ENCODE results near the gene C11orf16.

Gene C11orf16

DNA sequence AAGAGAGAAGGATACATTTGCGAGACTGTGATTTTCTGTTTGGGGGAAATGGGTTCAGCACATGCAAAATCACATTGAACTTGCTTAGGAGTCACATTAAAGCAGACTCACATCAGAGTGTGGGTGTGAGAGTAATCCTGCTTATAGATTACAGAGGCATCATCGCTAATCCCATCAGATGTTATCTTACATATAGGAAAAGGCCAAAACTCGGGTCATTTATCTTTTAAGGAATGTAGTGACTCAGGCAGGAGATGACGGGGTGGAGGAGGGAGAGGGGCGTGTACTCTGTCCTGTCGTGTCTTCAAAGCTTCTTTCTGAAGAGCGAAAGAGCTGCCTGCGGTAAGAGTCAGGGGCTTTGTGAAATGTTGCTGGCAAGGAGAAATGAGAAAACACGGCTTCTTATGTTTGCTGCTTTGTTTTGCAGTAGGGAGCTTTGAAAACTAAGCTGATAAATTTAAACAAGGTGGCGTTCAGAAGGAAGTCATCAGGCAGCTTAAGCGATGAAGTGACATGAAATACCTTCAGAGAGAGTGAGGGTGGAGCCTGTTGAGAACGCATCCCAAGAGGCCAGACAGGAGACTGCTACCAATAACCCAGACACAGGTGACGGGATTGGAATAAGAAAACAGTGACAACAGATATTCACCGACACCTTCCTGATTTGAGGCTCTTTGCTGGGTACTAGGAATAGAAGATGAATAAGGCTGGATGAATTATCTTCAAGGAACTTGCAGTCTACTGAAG, 2.2 kb upstream of the C11orf16 start:
- no peak overlapping the region for H3K4me3 ChIP-seq (ENCODE audit: low read length)
- no peaks in the 10 kb centered on the region for H3K9me3 ChIP-seq (ENCODE audit: control insufficient read depth, insufficient read depth, low read length)
- no peaks in the 10 kb centered on the region for H3K79me2 ChIP-seq (ENCODE audit: control insufficient read depth, low read length)
- no peaks in the 10 kb centered on the region for H3F3A ChIP-seq (ENCODE audit: control insufficient read depth, insufficient read depth)
- no peaks in the 10 kb centered on the region for H3K36me3 ChIP-seq (ENCODE audit: control insufficient read depth, low read length)
- no peaks in the 10 kb centered on the region for H3K27me3 ChIP-seq (ENCODE audit: control insufficient read depth, low read length)
- H3K4me1 ChIP-seq (ENCODE audit: control insufficient read depth, low read length), result no peaks in the 10 kb centered on the region
- H4K20me1 ChIP-seq (ENCODE audit: control insufficient read depth, insufficient read depth, low read depth, low read length), result no peaks in the 10 kb centered on the region
- TF ChIP-seq CTCF (IDR thresholded peaks at IDR 0.05; ENCODE audit: low read depth, low read length, poor library complexity, severe bottlenecking), result no peak
- no peak for TF ChIP-seq EZH2phosphoT487 (IDR thresholded peaks at IDR 0.05; ENCODE audit: borderline replicate concordance, low read length)
- no peak overlapping the region for H3K4me2 ChIP-seq (ENCODE audit: low read length)
- no peaks in the 10 kb centered on the region for H3K9me2 ChIP-seq (replicated peaks; ENCODE audit: control insufficient read depth, low read length)
- H3K27ac ChIP-seq (ENCODE audit: low read depth, low read length), result no peak overlapping the region

GRCh38 chr11:8933931-8934330, 1.2 kb upstream of the C11orf16 start:
- Histone ChIP-seq H3K79me2 (ENCODE audit: control insufficient read depth, low read length) (no peaks in the 10 kb centered on the region), H3K9me3 (ENCODE audit: control insufficient read depth, insufficient read depth, low read length) (no peaks in the 10 kb centered on the region), H3K4me3 (ENCODE audit: low read length) (no peak overlapping the region), H4K20me1 (ENCODE audit: control insufficient read depth, insufficient read depth, low read depth, low read length) (no peaks in the 10 kb centered on the region), H3K9me2 (replicated peaks; ENCODE audit: control insufficient read depth, low read length) (no peaks in the 10 kb centered on the region), H3K27ac (ENCODE audit: low read depth, low read length) (no peak overlapping the region), H3K4me2 (ENCODE audit: low read length) (no peak overlapping the region), H3F3A (ENCODE audit: control insufficient read depth, insufficient read depth) (no peaks in the 10 kb centered on the region), H3K36me3 (ENCODE audit: control insufficient read depth, low read length) (no peaks in the 10 kb centered on the region), H3K4me1 (ENCODE audit: control insufficient read depth, low read length) (no peaks in the 10 kb centered on the region), H3K27me3 (ENCODE audit: control insufficient read depth, low read length) (no peaks in the 10 kb centered on the region)
- TF ChIP-seq EZH2phosphoT487 (IDR thresholded peaks at IDR 0.05; ENCODE audit: borderline replicate concordance, low read length) (no peak), CTCF (IDR thresholded peaks at IDR 0.05; ENCODE audit: low read depth, low read length, poor library complexity, severe bottlenecking) (no peak)

GRCh38 chr11:8930456-8931175, 2.1 kb downstream of the C11orf16 start:
- Histone ChIP-seq H3K27me3 (ENCODE audit: control insufficient read depth, low read length) (no peaks in the 10 kb centered on the region), H3K4me1 (ENCODE audit: control insufficient read depth, low read length) (no peaks in the 10 kb centered on the region), H3K27ac (ENCODE audit: low read depth, low read length) (no peak overlapping the region), H3K9me2 (replicated peaks; ENCODE audit: control insufficient read depth, low read length) (no peaks in the 10 kb centered on the region), H3K4me2 (ENCODE audit: low read length) (no peak overlapping the region), H3K4me3 (ENCODE audit: low read length) (no peak overlapping the region), H3K9me3 (ENCODE audit: control insufficient read depth, insufficient read depth, low read length) (no peaks in the 10 kb centered on the region), H4K20me1 (ENCODE audit: control insufficient read depth, insufficient read depth, low read depth, low read length) (no peaks in the 10 kb centered on the region), H3F3A (ENCODE audit: control insufficient read depth, insufficient read depth) (no peaks in the 10 kb centered on the region), H3K36me3 (ENCODE audit: control insufficient read depth, low read length) (no peaks in the 10 kb centered on the region; the same call in 1 of the 2 replicates), H3K79me2 (ENCODE audit: control insufficient read depth, low read length) (no peaks in the 10 kb centered on the region)
- TF ChIP-seq EZH2phosphoT487 (IDR thresholded peaks at IDR 0.05; ENCODE audit: borderline replicate concordance, low read length) (no peak), CTCF (IDR thresholded peaks at IDR 0.05; ENCODE audit: low read depth, low read length, poor library complexity, severe bottlenecking) (no peak)
